Activated CD8-positive, alpha-beta memory T cell treated with anti-CD3 and anti-CD28 coated beads, Interleukin-2, amount 50 U/mL, for 48 hours (primary cell): ENCODE data around the gene MOCS1.

Source experiments
- DNase-seq: peaks from one replicate; pipeline ENCODE4 v3.0.0-alpha.2; 2020

The MOCS1 gene

GRCh38 chr6:39865011-39865888 lies 69.0 kb downstream of the MOCS1 start:
- peak; percentile 90 for DNase-seq

DNA sequence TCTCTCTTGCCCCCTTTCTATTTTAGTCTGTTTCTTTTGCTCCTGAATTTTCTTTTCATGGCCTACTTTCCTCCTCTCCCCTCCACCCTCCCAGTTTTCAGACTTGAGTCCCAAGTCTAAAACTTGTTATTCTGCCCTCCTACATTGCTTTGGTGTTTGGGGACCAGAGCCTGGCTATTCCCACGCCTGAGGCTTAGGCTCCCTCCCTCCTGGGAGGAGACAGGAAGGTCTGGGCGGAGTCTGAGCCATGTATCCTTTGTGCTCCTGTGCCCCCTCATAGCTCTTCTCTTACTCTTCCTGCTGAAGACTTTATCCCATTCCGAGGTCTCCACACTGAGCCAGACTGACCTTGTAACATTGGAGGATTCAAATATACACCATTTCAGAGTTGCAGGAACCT lies 72.6 kb downstream of the MOCS1 start:
- DNase-seq: no peak

DNA sequence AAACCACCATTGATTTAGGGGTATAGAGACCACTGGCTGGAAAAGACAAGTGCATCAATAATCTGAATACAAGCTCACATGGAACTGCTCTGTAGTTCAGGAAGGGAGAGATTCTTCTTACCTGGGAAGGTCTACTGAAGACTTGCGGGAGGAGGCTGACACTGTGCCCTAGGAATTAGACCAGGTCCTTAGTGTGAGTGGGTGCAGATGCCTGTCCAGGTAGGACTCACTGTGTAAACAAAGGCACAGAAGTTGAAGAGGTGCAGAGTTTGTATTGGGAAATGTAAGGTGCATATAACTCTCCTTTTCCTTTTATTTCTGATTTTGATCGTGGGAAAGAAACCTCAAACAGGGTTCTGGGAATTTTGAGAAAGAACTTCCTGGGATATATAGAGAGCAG lies 75.2 kb downstream of the MOCS1 start:
- DNase-seq: no peak

- DNase-seq: no peak
Measured at GRCh38 chr6:39855356-39855995, 78.8 kb downstream of the MOCS1 start.
